Astrocyte (in vitro differentiated cells and primary cell): ENCODE results near the gene SLC28A3.

ENCODE experiments used
- CTCF ChIP-seq: IDR thresholded peaks from 2 replicates; pipeline ENCODE4 v1.5.1; 2011; ENCODE audit warnings: low read depth, mild to moderate bottlenecking, inconsistent platforms, low read length, moderate library complexity; ENCODE audit not compliant: insufficient read depth
- EZH2 ChIP-seq: IDR thresholded peaks from 2 replicates; pipeline ENCODE4 v1.6.1; 2012; ENCODE audit warnings: mild to moderate bottlenecking, low read length, inconsistent platforms; ENCODE audit not compliant: insufficient read depth

- TF ChIP-seq CTCF (no peak), EZH2 (no peak)
Observed at GRCh38 chr9:84387821-84388220, 47.3 kb upstream of the SLC28A3 start.
